ENCODE results near the gene OR7G2.
A peak's percentile ranks its signal among the peaks of the same experiment; 100 is the strongest.

The OR7G2 gene

GRCh38 chr19:9107375-9107774 is at the start of gene OR7G2:
OR7G2 (minus strand) TSS chr19:9107475; CDS start chr19:9103243, 4,232 bp downstream.
- no peak for DNase-seq

DNA sequence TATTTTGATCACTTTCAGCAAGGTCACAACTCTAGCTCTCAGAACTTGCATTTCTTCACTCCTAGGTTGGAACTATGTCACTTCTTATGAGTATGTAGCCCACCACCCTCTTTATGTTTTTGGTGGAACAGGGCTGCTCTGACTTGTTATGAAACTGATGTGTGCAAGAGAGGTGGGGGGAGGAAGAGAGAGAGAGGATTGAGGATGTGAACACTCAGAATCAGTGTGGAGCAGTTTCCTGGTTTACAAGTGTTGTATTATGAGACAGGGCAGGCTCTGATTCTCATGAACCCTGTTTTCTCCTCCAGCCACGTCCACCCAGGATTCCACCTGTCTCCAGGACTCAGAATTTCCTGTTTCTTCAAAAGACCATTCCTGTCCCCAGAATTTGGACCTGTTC is 49.0 kb upstream of the OR7G2 start:
- no peak for DNase-seq

- no peak for DNase-seq
Observed at GRCh38 chr19:9155591-9155990, 48.3 kb upstream of the OR7G2 start.

DNA sequence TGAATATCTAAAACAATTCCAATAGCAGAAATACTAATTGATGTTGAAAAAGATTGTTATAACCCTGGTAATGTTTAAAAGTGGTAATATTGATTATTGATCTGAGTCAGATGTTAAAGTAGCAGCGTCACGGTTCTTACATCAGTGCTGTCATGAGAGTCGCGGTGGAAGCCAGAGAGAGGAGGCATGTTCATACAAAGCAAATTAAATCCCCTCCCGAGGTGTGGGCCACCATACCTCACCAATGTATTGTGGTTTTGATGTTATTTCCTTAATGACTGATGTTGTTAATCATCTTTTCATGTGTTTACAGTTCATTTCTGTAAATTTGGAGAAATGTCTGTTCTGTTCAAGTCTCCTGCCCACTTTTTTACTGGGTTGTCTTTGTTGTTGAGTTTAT is 44.1 kb upstream of the OR7G2 start:
- DNase-seq = no peak

DNA sequence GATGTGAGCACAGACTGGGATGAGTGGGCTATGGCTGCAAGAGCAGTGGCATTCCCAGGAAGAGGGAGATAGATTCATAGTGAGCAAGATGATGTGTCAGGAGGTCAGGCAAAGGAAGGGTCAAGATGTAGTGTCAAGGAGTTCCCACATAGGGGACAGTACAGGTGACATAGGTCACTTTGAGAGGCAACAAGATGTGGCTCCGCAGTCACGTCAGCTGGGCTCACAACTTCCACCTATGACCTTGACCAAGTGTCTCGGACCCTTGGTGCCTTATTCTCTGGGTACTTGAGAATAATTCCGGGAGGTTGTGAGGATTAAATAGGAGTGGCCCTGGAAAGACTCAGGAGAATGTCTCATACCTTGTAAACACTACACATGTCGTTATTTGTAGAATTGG is 43.4 kb upstream of the OR7G2 start:
- no peak for DNase-seq

DNA sequence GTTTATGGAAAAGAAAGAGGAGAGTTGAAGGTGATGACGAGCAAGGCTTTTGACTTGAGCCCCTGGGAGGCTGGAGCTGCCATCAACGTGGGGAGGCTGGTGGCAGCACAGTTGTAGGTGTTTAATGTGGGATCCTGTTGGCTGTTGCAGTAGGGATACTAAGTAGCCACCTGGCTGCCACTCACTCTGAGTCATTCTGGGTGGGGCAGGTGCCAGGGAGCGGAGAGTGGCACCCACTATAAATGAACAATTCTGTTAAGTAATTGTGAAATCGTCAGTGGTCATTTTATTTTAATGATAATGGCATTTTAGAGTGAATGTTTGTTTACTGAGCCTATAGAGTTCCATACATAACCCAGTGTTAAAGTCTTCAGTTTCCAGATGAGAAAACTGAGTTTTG is 42.7 kb upstream of the OR7G2 start:
- DNase-seq = no peak

- DNase-seq = no peak
Observed at GRCh38 chr19:9148697-9149096, 41.4 kb upstream of the OR7G2 start.

DNA sequence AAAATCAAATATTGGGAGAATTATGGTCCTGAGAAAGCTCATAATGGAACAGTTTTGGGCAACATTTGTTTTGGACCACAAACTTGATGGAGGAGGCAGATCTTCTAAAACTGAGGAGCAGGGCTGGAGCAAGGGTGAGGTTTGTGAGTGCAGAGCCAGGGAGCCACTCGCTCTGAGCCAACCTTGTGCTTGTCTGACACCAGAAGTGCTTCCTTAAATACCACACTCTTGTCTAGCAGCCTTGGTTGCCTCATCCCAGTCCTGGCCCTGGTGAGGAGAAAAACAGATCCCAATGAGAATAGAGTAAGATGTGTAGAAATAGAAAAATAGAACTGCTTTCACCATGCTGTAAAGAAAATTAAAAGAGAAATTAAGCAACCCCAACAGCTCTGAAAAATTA is 39.6 kb upstream of the OR7G2 start:
- DNase-seq = no peak

- DNase-seq = no peak
Observed at GRCh38 chr19:9144920-9145319, 37.6 kb upstream of the OR7G2 start.

GRCh38 chr19:9140159-9140874 is 33.0 kb upstream of the OR7G2 start, which contains the start of gene ZNF317:
ZNF317 (plus strand) TSS chr19:9140397; CDS start chr19:9156017, 15,620 bp downstream.
- peak; percentile 93 for DNase-seq

DNA sequence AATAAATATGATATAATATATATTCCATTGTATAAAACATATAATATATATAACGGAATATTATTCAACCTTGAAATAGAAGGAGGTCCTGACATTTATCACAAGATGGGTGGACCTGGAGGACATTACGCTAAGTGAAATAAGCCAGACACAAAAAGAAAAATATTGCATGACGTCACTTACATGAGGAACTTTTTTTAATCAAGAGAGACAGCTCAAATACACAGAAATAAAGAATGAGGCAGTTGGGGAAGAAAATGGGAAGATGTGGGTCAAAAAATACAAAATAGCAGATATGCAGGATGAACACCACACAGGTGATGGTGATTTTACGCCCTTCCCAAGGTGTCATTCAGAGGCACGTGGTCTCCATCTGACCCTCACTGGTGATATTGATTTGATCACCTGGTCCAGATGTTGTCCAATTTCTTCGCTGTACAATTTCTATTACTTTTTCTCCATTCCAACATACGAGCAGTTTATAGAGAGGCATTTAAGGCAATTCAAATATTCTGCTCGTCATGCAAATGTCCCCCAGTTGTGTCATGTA is 32.4 kb upstream of the OR7G2 start:
- DNase-seq = no peak

DNA sequence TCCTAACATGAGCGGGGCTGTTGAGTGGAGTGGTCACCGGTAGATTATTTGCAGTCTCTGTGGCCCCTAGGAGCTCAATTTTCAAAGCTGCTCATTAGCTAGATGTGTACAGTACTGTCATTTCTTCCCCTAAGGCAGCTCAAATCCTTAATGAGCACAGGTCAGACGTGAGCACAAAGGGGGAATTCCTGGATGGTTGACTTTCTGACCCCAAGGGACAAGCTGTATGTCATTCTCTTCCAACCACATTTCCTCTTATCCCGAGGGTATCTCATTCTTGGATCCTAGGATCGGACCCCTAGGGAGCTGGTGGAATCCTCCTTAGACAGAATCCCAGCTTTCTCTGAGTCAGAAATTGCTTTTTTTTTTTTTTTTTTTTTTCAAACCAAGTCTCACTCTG is 25.1 kb upstream of the OR7G2 start:
- no peak for DNase-seq

DNA sequence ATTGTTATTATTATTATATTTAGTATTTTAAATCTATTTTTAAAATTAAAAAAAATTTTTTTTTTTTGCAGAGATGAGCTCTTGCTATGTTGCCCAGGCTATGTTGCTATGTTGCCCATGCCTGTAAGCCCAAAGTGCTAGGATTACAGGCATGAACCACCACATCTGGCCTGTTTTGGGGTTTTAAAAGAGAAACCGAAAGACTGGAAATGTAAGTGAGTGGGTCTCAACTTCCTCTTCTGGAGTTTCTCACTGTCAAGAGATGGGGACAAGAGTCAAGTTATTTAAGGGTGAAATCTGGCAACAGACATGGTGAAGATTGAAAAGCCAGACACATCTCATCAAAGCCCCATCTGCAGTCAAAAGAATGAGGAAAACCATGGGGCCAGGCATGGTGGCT is 23.7 kb upstream of the OR7G2 start:
- no peak for DNase-seq

DNA sequence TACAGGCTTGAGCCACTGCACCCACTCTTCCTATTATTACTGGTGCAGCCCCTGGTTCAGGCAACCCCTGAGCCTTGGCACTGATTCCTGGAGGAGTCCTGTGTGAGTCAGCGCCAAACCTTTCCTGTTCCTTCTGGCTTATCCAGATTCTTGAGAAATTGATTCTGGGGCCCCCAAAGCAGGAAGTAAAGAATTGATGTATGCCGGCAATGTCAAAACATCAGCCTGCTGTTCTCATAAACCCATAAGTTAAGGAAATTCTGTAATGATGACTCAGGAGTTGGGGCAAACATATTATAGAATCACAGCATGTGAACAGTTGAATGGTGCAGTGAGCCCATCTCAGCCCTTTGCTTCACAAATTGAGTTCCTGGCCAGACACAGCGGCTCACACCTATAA is 20.9 kb upstream of the OR7G2 start:
- no peak for DNase-seq

- DNase-seq = no peak
Observed at GRCh38 chr19:9126900-9127405, 19.7 kb upstream of the OR7G2 start, which contains the start of gene OR7G3. OR7G3 (minus strand) TSS chr19:9126950; CDS start chr19:9126950, 0 bp downstream.

DNA sequence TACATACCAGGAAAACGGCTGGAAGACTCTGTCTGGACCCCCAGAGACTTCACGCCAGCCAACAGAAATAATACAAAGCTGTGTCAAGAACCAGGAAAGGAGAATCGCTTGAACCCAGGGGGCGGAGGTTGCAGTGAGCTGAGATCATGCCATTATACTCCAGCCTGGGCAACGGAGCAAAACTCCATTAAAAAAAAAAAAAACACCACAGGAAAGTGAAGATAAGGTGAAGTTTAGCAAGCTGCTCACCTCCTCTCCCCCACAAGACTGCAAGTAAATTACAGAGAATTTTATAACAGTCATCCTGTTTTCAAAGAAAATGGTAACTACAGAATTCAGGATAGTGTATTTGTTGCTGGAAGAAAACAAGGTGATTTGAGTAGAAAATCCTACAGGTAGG is 9.3 kb upstream of the OR7G2 start:
- no peak for DNase-seq

- DNase-seq = no peak
Observed at GRCh38 chr19:9115307-9115813, 8.1 kb upstream of the OR7G2 start, which contains the start of gene OR7G1. OR7G1 (minus strand) TSS chr19:9115763; CDS start chr19:9115763, 0 bp downstream.

- no peak for DNase-seq
Observed at GRCh38 chr19:9109959-9110358, 2.7 kb upstream of the OR7G2 start.

DNA sequence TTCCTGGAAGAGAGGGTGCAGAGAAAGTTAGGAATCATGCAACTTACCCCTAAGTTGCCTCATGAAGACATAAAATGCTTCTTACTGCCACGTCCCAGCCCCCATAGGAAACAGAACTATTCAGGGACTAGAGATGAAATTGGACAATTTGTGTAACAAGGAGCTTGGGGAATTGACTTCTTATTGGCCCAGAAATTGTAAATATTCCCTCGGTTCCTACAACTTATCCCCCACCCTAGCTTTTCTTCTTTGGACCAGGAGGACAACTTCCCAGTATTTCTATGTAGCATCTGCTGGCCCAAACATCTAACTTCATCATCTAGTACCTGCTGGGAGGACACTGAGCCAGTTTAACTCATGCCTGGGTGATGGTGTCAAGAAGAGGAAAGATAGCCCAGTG is 20.5 kb downstream of the OR7G2 start, which contains the start of gene OR1M1:
TSS of gene OR1M1 (plus strand) at position 301 of the 400 bp plus-strand sequence. CDS start 6,184 bp downstream, outside the sequence.
- no peak for DNase-seq

DNA sequence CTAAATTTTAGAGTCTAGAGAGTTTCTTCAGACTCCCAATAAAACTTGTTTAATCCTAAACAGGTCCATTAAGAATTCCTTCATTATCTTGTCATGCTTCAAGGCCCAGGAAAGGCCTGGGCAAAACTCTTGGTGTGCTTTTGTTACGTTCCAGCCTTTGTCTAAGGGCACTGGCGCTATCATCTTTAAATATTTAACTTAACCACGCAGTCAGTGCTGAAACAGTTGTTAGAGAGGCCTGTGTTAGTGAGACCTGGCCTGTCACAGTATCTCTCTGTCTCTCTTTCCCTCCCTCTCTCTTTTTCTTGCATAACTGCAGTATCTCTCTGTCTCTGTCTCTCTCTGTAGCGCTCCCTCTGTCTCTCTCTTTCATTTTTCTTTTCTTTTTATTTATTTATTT is 28.6 kb downstream of the OR7G2 start:
- no peak for DNase-seq

DNA sequence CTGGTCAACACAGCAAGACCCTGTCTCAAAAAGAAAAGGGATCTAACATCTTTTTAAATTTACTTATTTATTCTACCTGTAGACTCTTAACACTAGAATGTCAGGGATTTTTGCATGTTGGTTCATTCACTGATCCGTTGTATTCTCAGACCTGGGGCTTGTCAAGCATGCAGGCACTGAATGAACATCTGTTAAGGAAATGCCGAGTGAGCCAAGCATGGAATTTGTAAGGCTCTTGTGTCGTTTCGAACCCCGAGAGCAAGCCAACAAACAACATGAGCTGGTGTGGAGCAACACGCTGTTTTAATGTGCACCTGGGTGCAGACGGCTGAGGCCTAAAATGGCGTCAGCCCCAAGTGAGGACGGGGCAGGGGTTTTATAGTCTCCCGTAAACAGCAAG is 30.4 kb downstream of the OR7G2 start:
- no peak for DNase-seq

DNA sequence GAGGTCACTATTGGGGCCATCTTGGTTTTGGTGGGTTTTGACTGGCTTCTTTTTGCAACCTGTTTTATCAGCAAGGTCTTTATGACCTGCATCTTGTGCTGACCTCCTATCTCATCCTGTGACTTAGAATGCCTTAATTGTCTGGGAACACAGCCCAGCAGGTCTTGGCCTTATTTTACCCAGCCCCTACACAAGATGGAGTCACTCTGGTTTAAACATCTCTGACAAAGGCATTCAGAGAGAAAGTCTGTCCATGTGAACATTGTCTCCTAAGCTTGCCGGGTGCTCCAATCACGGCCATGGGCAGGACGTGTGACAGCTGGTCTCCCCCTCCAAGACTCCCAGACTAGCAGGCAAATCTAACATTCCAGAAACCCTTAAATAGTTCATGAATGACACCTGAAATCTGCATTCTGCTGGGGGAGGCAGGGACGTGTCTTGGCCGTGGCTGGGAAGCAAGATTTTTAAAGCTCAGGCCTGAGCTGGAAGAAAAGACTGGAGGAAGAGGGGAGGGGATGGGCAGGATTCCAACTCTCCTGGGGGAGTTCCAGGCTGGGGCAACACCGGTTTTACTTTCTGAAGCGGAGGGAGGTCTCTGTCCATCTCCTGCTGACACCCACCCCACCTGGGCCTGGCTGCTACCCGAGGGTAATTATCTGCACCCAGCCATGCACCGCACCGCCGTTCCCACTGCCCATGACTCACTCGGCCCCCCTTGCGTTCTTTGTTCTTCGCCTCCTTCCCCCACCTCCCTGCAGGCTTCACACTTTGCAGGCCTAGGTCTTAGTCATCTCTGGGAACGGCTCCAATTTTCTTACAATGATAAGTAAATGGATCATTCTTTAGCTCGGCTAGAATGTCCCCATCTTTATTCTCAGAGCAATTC is 32.0 kb downstream of the OR7G2 start:
- peak; percentile 2 for DNase-seq

DNA sequence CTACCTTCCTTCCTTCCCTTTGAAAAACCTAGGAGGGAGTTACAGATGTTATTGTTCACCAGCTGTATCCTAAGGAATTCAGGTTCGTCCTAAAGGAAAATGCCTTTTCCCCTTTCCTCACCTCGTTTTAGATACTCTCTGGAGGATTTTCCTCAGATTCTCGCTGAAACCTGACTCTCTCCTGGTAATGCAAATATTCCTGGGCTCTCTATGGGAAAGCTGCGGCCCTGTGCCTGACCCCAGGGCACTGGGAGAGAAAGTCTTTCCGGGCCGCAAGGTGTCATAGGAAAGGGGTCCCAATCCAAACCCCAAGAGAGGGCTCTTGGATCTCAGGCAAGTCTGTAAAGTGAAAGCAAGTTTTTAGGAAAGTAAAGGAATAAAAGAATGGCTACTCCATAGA is 33.5 kb downstream of the OR7G2 start:
- DNase-seq = no peak

All from stimulated activated CD4-positive, alpha-beta T cell treated with anti-CD3 and anti-CD28 coated beads, Interleukin-15, amount 100 ng/mL, for 24 hours (primary cell).